Measurements from ENCODE around the gene GUCY1A1. TPM values are rescaled to one million over a fixed set of nuclear protein-coding genes. Genes with fewer than 3 reads are reported as not detected.
A peak's percentile ranks its signal among the peaks of the same experiment; 100 is the strongest.
"Not testable (repeated sequence)": the region's sequence is repeated elsewhere in the genome, so short reads cannot be mapped to it uniquely, and the experiment has no call there.

The GUCY1A1 gene, protein sequence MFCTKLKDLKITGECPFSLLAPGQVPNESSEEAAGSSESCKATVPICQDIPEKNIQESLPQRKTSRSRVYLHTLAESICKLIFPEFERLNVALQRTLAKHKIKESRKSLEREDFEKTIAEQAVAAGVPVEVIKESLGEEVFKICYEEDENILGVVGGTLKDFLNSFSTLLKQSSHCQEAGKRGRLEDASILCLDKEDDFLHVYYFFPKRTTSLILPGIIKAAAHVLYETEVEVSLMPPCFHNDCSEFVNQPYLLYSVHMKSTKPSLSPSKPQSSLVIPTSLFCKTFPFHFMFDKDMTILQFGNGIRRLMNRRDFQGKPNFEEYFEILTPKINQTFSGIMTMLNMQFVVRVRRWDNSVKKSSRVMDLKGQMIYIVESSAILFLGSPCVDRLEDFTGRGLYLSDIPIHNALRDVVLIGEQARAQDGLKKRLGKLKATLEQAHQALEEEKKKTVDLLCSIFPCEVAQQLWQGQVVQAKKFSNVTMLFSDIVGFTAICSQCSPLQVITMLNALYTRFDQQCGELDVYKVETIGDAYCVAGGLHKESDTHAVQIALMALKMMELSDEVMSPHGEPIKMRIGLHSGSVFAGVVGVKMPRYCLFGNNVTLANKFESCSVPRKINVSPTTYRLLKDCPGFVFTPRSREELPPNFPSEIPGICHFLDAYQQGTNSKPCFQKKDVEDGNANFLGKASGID
- total RNA-seq (2014; rRNA removed; shearing (Covaris generic); ENCODE audit: low replicate concordance), result 15.5 and 17.2 TPM in 2 replicates

DNA sequence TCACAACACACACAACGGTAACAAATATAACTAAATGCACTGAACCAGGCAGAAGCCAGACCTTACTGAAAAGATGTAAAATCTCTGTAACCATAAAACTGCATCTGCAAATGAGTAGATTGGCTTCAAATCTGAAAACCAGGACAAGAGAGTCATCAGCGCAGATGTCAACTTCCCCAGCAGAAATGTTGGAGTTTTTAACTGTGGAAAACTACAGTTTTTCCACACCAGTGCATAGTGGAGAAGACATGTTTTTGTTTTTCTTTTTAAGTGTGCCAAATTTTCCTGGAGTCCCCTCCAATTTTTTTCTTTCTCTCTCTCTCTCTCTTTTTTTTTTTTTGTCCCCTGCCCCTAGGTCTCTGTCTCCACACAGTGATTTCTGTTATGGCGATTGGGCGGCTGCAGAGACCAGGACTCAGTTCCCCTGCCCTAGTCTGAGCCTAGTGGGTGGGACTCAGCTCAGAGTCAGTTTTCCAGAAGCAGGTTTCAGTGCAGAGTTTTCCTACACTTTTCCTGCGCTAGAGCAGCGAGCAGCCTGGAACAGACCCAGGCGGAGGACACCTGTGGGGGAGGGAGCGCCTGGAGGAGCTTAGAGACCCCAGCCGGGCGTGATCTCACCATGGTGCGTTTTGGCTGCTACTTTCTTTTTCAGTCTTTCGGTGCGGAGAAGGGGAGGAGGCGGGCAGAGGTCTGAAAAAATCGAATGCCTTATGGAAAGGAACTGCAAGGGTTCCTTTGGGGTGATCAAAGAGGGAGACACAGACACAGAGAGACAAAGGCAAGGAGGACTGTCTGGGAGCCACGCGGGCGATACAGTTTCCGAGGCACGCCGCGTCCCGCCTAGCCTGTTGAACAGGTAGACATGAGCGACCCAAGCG, at the start of gene GUCY1A1:
Gene GUCY1A1 (plus strand): TSS at position 505 of the 878 bp plus-strand sequence. CDS start 30,020 bp downstream, outside the sequence.
- DNase-seq (ENCODE audit: low read depth), result peak; percentile 82
- in situ Hi-C loops (cut with HindIII; ENCODE audit: low pct_unique_long_range_greater_than_20kb, low sequenced_read_pairs), result no loop called here

DNA sequence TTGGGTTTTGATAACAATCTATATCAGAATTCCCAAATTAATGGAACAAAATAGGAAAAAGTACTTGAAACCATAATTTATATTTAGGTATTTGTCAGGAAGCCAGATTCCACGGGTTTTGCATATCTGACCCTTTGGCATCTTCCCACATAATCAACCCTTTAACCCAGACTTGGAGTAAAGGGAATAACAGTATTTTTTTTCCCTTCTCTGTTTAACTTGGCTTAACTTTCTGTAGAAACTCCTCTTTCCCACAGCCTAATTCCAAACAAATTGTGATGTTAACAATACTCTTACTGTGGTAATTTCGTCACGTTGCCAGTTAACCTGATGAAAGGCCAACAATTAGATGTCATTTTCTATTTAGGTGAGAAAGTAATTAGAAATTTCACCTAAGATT, 49.4 kb upstream of the GUCY1A1 start:
- in situ Hi-C loops (cut with HindIII; ENCODE audit: low pct_unique_long_range_greater_than_20kb, low sequenced_read_pairs), result no loop called here
- DNase-seq (ENCODE audit: low read depth), result no peak

DNA sequence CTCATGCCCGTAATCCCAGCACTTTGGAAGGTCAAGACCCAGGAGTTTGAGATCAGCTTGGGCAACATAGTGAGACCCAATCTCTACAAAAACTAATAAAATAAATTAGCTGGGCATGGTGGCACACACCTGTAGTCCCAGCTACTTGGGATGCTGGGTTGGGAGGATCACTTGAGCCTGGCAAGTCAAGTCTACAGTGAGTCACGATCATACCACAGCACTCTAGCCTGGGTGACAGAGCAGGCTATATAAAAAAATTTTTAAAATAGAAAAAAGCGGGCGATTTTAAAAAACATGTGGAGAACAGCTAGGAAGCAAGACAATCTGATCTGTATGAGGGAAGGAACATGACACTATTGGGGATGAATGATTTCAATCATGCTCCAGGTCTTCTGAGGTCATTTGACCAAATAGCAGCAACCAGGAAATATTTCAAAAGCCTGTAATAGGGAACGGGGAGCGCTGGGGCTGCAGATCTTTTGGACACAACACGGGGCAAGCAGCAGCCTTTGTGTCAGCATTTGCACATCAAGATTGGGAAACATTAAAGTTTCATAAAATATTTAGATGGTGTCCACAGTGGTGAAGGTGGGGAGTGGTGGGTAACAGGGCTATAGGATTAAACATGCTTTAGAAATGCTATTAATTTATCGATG, 48.3 kb upstream of the GUCY1A1 start:
- DNase-seq (ENCODE audit: low read depth), result no peak
- in situ Hi-C loops (cut with HindIII; ENCODE audit: low pct_unique_long_range_greater_than_20kb, low sequenced_read_pairs), result no loop called here

DNA sequence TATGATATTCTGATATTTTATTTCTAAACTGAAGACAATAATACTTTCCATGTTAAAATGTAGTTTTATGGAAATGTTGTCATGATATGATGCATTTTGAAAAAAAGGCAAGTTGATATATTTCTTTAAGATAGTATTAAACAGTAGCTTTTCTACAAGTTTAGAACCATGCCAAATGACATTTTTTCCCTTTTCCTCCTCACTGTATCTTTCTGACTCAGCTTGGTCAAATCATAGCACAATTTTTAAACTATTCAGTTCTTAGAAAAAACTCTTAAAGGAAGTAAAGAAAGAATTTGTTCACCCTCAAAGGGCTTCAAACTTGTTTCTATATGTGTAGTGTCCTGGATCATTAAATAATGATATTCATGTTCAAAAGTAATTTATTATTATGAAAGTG, 46.0 kb upstream of the GUCY1A1 start:
- no peak for DNase-seq (ENCODE audit: low read depth)
- in situ Hi-C loops (cut with HindIII; ENCODE audit: low pct_unique_long_range_greater_than_20kb, low sequenced_read_pairs), result no loop called here

DNA sequence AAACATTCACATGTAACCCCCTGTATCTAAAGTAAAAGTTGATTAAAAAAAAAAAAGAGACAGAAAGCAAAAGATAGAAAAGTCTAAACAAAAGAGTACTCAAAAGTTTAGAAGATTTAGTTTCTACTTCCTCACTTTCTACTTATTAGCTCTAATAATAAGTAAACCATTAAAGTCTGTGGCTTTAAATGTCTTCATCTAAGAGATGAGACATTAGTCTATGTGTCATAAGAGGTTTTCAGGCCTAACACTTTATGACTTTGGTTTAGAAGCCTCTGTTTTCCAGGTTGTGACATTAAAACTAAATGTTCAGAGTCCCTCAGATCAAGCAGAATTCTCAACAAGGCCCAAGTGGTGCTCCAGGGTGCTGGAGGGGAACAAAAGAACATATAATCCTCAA, 42.2 kb upstream of the GUCY1A1 start:
- in situ Hi-C loops (cut with HindIII; ENCODE audit: low pct_unique_long_range_greater_than_20kb, low sequenced_read_pairs), result no loop called here
- DNase-seq (ENCODE audit: low read depth), result peak; percentile 22

DNA sequence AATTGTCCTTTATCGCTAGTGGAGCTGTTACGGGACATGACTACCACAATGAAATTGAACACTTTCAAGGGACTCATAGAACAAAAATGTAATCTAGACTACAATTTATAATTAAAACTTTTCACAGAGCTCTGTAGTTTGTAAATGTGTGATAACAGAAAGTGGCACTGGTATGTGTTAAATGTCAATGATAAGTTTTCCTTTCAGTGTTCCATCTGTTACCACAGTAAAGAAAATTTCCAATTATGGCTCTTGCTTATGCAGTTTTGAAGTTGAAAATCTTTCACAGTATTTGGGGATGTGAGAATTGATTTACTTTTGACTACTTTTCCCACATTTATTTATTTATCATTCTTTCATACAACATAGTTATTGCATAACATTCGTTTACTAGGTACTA, 40.1 kb upstream of the GUCY1A1 start:
- no peak for DNase-seq (ENCODE audit: low read depth)
- in situ Hi-C loops (cut with HindIII; ENCODE audit: low pct_unique_long_range_greater_than_20kb, low sequenced_read_pairs), result no loop called here

DNA sequence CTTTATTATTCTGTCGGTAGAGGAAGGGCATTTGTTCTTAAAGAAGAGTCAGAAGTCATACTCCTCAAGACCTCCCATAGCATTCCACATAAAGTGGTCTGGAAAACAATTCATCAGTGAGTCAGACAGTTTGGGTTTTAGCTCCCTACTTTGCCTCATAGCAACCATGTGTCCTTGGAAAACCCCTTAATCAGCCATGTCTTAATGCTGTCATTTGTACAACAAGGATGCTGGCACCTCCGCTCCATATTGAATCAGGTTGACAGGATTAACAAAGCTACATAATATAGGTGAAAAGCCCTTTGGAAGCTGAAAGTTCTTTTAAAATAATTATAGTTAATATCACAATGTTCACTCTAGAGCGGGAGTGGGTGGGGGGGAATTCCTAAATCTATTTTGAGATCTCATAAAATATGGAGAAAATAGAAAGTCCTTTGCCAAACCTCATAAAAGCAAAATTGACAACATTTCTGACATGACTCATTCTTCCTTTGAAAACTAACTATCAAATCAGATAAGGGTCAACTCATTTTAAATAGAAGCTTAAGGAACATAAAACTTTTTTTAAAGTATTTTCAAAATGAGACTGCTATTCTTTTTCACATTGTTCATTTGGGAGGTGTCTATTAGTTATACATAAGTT, 37.3 kb upstream of the GUCY1A1 start:
- DNase-seq (ENCODE audit: low read depth), result no peak
- in situ Hi-C loops (cut with HindIII; ENCODE audit: low pct_unique_long_range_greater_than_20kb, low sequenced_read_pairs), result no loop called here

DNA sequence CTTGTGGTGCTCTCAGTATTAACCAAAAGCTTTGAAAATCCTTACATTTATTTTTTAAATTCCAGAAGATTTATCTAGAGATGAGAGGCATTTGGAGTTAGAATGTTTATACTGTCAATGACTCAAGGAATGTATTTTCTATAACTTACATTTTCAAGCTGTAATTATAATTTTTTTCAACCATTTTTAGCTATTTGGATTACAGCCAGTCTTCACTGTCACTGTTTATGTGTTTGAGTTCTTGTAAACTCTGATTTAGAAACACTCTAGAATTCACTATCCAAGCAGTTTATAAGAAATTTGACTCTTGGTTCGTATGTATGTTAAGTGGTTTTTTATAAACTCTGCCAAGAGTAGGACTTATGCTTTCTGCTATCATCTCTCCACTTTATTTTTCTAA, 36.7 kb upstream of the GUCY1A1 start:
- DNase-seq (ENCODE audit: low read depth), result no peak
- in situ Hi-C loops (cut with HindIII; ENCODE audit: low pct_unique_long_range_greater_than_20kb, low sequenced_read_pairs), result no loop called here

DNA sequence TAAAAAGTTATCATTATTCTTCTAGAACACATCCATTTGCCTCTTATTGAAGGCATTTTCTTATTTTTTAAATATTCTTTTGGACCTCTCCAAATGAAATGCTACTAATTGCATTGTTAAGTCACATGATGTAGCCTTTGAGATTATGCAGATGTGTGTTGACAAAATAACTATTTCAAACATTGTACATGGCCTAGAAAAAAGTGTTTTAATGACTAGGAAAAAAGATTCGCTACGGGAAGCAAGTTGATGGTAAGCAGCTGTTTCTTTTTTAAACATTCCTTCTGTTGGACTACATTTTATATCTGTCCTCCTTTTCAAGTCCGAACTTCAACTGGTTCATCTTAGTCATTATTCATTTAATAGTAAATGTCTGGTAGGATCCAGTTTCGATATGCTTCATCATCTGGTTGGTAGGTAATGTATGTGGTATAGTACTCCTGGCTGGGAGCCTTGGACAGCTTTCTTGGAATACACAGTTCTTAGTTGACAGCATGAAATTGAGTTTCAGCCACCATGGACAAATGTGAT, 34.3 kb upstream of the GUCY1A1 start:
- in situ Hi-C loops (cut with HindIII; ENCODE audit: low pct_unique_long_range_greater_than_20kb, low sequenced_read_pairs), result no loop called here
- no peak for DNase-seq (ENCODE audit: low read depth)

DNA sequence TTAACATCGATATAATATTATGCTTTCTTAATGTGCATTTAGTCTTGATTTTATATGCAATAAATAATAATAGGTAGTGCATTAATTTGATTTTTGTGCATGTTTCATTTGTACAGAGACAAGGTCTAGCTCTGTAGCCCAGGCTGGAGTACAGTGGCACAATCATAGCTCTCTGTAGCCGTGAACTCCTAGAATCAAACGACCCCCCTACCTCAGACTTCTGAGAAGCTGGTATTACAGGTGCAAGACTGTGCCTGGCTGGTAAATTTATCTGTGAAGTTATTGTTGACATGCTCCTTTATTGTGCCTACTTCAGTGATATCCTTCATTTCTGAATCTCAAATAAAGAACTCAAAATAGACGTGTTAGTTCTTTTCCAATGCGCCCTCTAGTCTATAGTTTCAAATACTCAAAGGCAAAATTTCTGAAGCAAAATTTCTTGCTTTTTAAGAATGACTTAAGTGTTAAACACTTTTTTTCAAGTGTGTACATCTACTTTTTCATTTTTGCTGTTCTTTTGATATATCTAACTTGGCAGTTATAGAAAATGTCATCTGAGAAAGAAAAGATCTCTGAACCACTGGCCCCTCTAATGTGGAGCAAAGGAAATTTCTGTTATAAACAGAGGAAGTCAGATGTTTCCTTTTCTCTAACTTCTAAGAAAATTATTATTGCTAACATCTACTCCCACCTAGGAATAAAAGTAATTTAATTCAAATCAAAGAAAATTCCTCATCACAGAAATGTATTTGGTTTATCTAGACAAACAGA, 28.3 kb upstream of the GUCY1A1 start:
- in situ Hi-C loops (cut with HindIII; ENCODE audit: low pct_unique_long_range_greater_than_20kb, low sequenced_read_pairs), result no loop called here
- DNase-seq (ENCODE audit: low read depth), result no peak

DNA sequence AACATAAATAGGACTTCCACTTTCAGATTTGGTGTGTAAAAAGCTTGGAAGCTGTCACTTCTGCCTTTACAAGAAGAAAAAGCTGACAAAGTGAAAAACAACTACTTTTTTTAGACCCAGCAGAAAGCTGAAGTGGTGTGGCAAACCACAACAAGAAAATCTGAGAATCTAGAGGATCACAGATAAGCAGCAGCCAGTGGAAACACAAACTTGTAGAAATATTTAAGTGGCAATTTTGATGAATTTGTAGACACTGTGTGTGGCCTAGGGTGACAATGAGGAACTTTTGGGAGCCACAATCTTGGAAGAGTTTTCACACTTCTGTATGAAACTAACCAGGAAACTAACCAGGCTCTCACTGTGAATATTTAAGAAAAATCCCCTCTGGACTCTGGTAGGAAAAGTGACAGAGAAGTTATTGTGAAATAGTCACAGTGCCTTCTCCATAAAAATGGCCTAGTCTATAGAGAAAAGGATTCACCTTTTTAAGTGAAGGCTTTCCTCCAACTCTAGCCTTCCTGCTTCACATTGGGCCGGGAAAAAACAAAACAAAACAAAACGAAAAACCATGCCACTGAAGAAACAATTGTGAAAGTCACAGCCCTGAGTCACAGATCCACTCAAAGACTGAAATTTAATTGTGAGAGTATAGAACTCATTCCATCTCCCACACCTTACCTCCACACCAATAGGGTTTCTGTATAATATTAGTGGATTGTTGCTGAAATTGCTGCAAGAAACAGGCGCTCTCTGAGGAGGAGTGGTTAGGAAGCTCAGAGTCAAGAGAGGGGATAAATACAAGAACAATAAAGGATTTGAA, 26.7 kb upstream of the GUCY1A1 start:
- DNase-seq (ENCODE audit: low read depth), result no peak
- in situ Hi-C loops (cut with HindIII; ENCODE audit: low pct_unique_long_range_greater_than_20kb, low sequenced_read_pairs), result no loop called here

DNA sequence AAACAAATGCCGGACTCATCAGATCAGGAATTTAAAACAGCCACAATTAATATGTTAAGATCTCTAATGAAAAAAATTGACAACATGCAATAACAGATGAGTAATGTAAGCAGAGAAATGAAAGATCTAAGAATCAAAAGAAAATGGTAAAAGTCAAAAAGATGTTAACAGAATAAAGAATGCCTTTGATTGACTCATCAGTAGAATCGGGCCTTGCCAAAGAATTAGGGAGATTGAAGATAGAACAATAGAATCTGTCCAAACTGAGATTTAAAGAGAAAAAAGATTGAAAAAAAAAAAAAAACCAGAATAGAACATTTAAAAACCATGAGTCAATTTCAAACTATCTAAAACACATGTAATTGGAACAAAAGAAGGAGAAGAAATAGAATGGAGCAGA, 25.9 kb upstream of the GUCY1A1 start:
- in situ Hi-C loops (cut with HindIII; ENCODE audit: low pct_unique_long_range_greater_than_20kb, low sequenced_read_pairs), result no loop called here

DNA sequence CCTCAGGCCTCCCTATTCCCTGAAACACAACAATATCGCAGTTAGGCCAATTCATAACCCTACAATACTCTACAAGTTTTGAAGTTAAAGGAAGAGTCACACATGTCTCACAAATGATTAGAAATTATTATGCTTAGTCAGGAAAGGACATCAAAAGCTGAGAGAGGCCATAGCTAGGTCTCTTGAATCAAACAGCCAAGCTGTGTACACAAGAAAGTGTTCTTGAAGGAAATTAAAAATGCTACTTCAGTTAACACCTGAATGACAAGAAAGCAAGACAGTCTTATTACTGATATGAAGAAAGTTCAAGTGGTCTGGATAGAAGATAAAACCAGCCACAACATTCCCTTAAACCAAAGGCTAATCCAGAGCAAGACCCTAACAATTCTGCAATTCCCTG, 23.6 kb upstream of the GUCY1A1 start:
- in situ Hi-C loops (cut with HindIII; ENCODE audit: low pct_unique_long_range_greater_than_20kb, low sequenced_read_pairs), result no loop called here
- DNase-seq (ENCODE audit: low read depth), result no peak

More for the DNA sequence above, 25.9 kb upstream of the GUCY1A1 start:
- no peak for DNase-seq (ENCODE audit: low read depth)

DNA sequence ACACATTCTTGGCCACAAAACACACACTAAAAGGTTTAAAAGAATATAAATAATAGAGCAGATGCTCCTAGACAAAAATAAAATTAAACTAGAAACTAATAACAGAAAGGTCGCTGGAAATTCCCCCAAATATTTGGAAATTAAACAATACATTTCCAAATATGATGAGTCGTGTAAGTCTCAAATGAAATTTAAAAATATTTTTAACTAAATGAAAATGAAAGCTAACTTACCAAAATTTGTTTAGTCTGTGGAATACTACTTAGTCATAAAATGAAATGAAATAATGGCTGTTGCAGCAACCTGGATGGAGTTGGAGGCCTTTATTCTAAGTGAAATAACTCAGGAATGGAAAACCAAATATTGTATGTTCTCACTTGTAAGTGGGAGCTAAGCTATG, 20.6 kb upstream of the GUCY1A1 start:
- no peak for DNase-seq (ENCODE audit: low read depth)
- in situ Hi-C loops (cut with HindIII; ENCODE audit: low pct_unique_long_range_greater_than_20kb, low sequenced_read_pairs), result no loop called here

DNA sequence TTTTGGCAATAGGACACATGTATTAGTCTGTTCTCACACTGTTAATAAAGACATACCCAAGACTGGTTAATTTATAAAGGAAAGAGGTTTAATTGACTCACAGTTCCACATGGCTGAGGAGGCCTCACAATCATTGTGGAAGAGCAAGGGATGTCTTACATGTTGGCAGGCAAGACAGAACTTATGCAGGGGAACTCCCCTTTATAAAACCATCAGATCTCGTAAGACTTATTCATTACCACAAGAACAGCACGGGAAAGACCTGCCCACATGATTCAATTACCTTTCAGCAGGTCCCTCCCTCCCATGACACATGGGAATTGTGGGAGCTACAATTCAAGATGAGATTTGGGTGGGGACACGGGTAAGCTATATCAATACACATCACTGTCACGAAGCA, 15.9 kb upstream of the GUCY1A1 start:
- in situ Hi-C loops (cut with HindIII; ENCODE audit: low pct_unique_long_range_greater_than_20kb, low sequenced_read_pairs); DNase-seq (ENCODE audit: low read depth): not testable (repeated sequence)

DNA sequence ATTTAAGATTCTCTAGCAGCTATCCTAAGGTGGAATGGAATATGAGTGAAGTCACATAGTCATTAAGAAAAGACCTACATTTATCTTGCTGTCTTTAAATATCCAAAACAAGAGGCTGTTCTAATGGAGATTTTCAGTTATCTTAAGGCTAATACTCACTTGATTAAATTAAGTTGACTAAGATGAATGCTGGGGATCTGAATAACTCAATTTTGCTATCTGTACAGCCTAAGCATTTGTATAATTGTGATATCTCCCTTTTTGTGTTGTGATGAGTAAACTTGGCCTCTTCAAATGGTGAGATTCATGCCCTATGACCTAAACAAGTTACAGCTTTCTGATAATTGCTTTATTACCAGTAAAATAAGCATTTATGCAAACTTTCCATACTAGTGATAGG, 13.6 kb upstream of the GUCY1A1 start:
- no peak for DNase-seq (ENCODE audit: low read depth)
- in situ Hi-C loops (cut with HindIII; ENCODE audit: low pct_unique_long_range_greater_than_20kb, low sequenced_read_pairs), result no loop called here
